GM12872 (cell line): ENCODE results near the gene COL7A1.

Source experiments
- TF ChIP-seq, protein P1 (sequence below): IDR thresholded peaks from 3 replicates; pipeline ENCODE4 v1.5.1; 2011; ENCODE audit warnings: low read depth, mild to moderate bottlenecking, low read length, moderate library complexity; ENCODE audit not compliant: insufficient read depth

COL7A1 gene

GRCh38 chr3:48548729-48549705, 46.1 kb downstream of the COL7A1 start:
- TF ChIP-seq, protein P1, sequence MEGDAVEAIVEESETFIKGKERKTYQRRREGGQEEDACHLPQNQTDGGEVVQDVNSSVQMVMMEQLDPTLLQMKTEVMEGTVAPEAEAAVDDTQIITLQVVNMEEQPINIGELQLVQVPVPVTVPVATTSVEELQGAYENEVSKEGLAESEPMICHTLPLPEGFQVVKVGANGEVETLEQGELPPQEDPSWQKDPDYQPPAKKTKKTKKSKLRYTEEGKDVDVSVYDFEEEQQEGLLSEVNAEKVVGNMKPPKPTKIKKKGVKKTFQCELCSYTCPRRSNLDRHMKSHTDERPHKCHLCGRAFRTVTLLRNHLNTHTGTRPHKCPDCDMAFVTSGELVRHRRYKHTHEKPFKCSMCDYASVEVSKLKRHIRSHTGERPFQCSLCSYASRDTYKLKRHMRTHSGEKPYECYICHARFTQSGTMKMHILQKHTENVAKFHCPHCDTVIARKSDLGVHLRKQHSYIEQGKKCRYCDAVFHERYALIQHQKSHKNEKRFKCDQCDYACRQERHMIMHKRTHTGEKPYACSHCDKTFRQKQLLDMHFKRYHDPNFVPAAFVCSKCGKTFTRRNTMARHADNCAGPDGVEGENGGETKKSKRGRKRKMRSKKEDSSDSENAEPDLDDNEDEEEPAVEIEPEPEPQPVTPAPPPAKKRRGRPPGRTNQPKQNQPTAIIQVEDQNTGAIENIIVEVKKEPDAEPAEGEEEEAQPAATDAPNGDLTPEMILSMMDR = peak; percentile 96

- TF ChIP-seq, protein P1 = no peak
Measured at GRCh38 chr3:48548126-48548525, 47.0 kb downstream of the COL7A1 start.

- TF ChIP-seq, protein P1 = no peak
Measured at GRCh38 chr3:48546203-48546829, 48.8 kb downstream of the COL7A1 start.

GRCh38 chr3:48544141-48544540, 51.0 kb downstream of the COL7A1 start:
- TF ChIP-seq, protein P1 = no peak

DNA sequence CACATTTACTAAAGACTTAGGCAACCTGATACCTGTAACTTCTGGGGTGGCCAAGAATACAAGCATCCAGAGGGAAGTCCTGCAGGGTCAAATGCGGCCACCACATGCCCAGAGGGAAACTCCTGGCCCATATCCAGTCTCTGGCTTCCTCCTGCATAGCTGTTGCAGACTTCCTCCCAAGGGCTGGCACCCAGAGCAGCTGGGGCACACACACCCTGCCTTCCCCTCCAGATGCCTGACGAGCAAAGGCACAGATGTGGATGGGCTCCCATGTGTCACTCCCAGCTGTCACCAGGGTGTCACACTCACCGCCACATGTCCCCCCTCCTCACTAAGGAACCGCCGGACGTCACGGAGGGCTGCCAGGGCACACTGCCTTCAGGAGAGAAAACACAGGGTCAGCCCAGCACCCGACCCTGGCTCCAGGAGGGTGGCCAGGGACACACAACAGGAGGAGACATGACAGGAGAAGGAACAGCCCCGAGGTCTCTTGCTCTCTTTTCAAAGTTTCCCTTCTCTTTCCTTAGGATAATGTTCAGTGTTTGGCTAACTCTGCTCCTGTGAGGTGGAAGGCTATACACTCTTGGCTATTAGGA, 51.8 kb downstream of the COL7A1 start:
- TF ChIP-seq, protein P1 = no peak

GRCh38 chr3:48538451-48538850, 56.7 kb downstream of the COL7A1 start:
- TF ChIP-seq, protein P1 = no peak

- TF ChIP-seq, protein P1 = no peak
Measured at GRCh38 chr3:48536785-48537184, 58.3 kb downstream of the COL7A1 start.
